GM12865 (cell line): ENCODE results near the gene CDH4.
"Not testable (repeated sequence)": the region's sequence is repeated elsewhere in the genome, so short reads cannot be mapped to it uniquely, and the experiment has no call there.

ENCODE experiments used
- DNase-seq: peaks from one replicate; pipeline ENCODE4 v3.0.0; 2010; ENCODE audit warnings: low read depth
- H3K4me3 ChIP-seq: 2 replicates; pipeline ENCODE4 v1.5.1; 2011; ENCODE audit warnings: mild to moderate bottlenecking, low read depth, low read length, control low read depth
- CTCF ChIP-seq: IDR thresholded peaks from 2 replicates; pipeline ENCODE4 v1.5.1; 2011; ENCODE audit warnings: low read length, control low read depth, low read depth, inconsistent platforms; ENCODE audit not compliant: insufficient read depth; ENCODE audit errors: missing control alignments

Gene CDH4

GRCh38 chr20:61397146-61397545 lies 145.1 kb downstream of the CDH4 start:
- no peak for TF ChIP-seq CTCF
- DNase-seq = no peak
- no peak overlapping the region for H3K4me3 ChIP-seq

- DNase-seq = no peak
- no peak overlapping the region for H3K4me3 ChIP-seq
- no peak for TF ChIP-seq CTCF
Observed at GRCh38 chr20:61397790-61398189, 145.7 kb downstream of the CDH4 start.

GRCh38 chr20:61399433-61399832 lies 147.4 kb downstream of the CDH4 start:
- no peak overlapping the region for H3K4me3 ChIP-seq
- DNase-seq = no peak
- no peak for TF ChIP-seq CTCF

GRCh38 chr20:61400499-61400898 lies 148.4 kb downstream of the CDH4 start:
- DNase-seq = no peak
- no peak for TF ChIP-seq CTCF
- H3K4me3 ChIP-seq = no peak overlapping the region

GRCh38 chr20:61404303-61404702 lies 152.2 kb downstream of the CDH4 start:
- TF ChIP-seq CTCF = no peak
- H3K4me3 ChIP-seq = no peak overlapping the region
- no peak for DNase-seq

- no peak overlapping the region for H3K4me3 ChIP-seq
- TF ChIP-seq CTCF = no peak
- DNase-seq = no peak
Observed at GRCh38 chr20:61405007-61405406, 152.9 kb downstream of the CDH4 start.

- not testable (repeated sequence) for DNase-seq, H3K4me3 ChIP-seq
Observed at GRCh38 chr20:61406773-61407172, 154.7 kb downstream of the CDH4 start.

- TF ChIP-seq CTCF = no peak
- no peak overlapping the region for H3K4me3 ChIP-seq
- no peak for DNase-seq
Observed at GRCh38 chr20:61407561-61407960, 155.5 kb downstream of the CDH4 start.
